GM08714 (cell line): ENCODE results near the gene RNF150.
"Not testable (repeated sequence)": the region's sequence is repeated elsewhere in the genome, so short reads cannot be mapped to it uniquely, and the experiment has no call there.

Experiments used
- H3K4me3 ChIP-seq: fragments of 200-500 bp; sonication (Bioruptor generic); 2 replicates; pipeline ENCODE4 v1.5.1; 2014; ENCODE audit warnings: mild to moderate bottlenecking, low read length, inconsistent platforms
- ZNF274 ChIP-seq: IDR thresholded peaks from 2 replicates; pipeline ENCODE4 v1.6.1; 2012; ENCODE audit warnings: mild to moderate bottlenecking, low read depth, low read length

The RNF150 gene

DNA sequence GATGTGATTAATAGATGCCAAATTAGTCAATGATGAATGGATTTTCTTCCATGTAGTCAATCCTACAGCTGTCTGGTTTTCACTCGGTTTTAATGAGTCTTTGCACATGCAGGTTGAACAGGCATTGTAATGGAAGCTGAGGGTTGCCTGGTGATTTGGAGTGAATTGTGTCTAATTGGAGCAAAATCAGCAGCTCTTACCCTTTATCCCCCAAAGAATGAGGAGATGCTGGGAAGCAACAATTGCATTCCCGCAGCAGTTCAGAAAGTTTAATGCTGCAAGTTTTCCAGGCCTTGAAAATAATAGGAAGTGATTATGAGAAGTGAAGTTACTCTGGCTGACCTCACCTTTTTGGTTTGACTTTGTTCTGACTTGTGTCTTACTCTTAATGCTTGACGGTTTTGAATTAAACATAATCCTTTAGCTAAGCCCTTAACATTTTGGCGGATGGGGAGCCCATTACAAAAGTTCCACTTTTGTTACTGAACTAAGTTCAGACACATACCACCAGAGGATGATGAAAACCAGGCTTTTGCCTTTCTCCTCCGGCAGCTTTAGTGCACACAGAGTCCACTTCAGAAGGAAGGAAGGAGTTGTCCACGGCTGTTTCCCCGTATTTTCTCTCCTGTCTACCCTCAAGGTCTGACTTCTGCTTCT, 298.3 kb downstream of the RNF150 start:
- TF ChIP-seq ZNF274, result no peak
- H3K4me3 ChIP-seq, result no peak overlapping the region

DNA sequence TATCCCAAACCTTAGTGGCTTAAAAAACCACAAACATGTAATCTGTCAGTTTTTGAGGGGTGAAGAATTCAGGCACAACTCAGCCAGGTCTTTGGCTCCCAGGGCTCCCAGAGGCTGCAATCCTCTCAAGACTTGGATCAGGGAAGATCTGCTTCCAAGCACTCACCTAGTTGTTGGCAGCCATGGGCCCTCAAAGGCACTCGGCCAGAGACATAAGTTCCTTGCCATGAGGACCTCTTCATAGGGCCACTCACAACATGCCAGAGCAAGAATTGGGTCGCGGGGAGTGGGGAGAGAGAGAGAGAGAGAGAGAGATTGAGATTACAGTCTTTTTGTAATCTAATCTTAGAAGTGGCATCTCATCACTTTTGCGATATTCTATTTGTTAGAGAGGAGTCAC, 300.0 kb downstream of the RNF150 start:
- H3K4me3 ChIP-seq, result no peak overlapping the region
- no peak for TF ChIP-seq ZNF274

DNA sequence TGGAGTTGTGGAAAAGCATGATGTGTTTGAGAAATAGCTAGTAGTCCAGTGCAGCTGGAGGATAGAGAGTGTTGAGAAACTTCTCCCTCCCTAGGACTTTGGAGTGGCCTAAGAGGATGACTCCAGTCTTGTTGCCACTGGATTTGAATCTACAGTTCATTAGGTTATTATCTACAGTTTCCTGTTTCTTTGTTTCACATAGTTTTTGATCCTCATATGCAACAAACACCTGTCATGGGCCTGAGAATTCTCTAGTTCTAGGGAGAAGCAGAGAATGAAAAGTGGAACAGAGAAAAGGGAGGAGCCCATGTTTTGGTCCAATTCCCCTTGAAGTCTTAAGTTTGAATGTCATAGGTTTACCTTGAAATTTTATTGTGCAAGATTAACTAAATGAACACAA, 303.4 kb downstream of the RNF150 start:
- no peak overlapping the region; the same call in 1 of the 2 replicates for H3K4me3 ChIP-seq
- no peak for TF ChIP-seq ZNF274

DNA sequence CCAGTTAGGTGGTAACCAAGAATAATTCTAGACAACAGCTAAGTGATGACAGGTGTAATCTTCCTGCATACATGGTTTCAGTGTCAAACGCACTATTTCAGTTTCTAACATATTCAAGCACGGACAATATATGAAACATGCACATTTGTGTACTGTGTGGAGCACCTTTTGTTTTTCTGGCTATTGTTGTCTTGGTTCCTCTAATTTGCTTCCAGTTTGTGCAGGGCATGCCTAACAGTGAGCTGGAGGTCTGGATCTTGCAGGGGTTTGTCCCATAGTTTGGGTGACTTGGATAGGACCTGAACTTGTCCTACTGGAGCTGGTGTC, 306.6 kb downstream of the RNF150 start:
- TF ChIP-seq ZNF274, result no peak
- no peak overlapping the region for H3K4me3 ChIP-seq

DNA sequence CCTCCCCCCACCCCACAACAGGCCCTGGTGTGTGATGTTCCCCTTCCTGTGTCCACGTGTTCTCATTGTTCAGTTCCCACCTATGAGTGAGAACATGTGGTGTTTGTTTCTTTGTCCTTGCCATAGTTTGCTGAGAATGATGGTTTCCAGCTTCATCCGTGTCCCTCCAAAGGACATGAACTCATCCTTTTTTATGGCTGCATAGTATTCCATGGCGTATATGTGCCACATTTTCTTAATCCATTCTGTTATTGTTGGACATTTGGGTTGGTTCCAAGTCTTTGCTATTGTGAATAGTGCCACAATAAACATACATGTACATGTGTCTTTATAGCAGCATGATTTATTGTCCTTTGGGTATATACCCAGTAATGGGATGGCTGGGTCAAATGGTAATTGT, 312.7 kb downstream of the RNF150 start:
- not testable (repeated sequence) for H3K4me3 ChIP-seq

DNA sequence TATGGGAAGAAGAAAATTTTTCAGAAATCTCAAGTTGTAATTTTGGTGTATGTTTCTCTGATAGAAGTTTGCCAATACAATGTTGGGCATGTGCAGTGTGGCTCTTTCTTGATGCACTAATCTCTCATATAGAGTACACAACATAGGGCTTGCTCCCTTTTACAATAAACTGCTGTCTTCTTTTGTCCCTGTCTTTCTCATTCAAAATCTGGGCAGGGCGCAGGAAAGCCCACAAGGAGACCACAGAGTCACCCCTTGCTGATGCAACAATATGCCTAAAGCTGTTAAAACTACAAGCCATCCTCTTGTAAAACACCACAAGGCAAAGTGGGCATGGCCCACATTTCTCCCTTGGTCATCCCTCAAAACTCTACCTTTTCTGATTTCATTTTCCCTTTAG, 313.7 kb downstream of the RNF150 start:
- H3K4me3 ChIP-seq, result no peak overlapping the region
- no peak for TF ChIP-seq ZNF274

DNA sequence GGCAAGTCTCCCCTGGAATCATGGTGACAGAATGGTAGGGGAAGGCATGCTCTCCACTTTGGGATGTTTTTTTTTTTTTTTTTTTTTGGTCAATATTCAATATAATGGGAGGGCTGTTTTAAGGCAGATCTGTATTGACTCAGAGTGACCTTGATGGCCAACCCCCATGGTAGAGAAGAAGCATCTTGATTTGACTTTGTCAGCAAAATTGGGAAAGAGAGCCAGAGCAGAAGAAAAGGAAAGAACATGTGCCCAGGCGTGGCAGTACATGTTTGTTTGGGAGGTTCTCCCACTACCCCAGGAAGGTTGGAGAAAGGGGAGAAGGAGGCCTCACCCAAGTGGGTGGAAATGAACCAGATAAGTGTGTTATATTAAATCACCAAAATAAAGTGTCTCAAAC, 314.8 kb downstream of the RNF150 start:
- TF ChIP-seq ZNF274, result no peak
- no peak overlapping the region for H3K4me3 ChIP-seq

DNA sequence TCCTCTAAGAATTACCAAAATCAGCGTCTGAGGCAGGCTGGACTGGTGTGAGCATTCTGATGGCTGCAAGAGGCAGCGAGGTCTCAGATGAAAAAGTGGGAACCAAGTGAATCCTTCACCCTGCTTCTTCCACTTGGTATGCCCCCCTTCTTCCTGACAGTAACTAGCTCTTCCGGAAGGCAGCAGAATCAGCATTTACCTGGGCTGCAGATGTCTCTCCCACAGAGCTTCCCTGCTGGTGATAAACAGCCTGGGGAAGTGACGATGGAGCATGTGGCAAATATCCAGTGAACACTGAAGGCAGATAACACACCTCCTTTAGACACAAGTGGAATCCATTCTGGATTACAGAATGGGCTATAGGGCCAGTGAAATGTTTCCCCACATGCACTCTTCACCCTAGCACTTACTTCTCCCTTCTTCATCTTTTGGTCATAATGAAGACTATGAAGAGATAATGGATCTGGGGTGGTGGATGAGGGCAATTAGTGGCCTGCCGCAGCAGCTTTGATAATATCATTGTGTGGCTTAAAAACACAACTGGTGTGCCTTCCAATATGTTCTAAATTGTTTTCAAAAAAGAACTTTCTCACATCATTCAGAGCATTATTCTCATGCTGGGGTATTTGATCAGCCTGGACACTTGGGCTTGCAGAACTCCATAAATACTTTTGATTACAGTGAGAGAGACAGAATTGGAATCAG, 316.3 kb downstream of the RNF150 start:
- TF ChIP-seq ZNF274, result no peak

DNA sequence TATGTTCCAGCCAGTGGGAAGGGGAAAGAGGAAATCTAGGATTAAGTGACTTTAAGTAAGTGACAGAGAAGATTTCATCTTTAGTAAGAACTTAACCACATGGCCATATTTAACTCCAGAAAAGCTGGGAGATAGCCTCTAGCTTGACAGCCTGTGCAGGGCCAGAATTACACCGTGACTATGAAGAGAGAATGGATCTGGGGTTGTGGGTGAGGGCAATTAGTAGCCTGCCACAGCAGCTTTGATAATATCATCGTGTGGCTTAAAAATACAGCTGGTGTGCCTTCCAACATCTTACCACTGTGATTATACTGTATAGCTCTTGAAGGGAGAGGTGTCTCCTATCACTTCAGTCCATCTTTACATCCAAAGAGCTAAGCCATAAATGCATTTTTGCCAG, 319.5 kb downstream of the RNF150 start:
- no peak overlapping the region for H3K4me3 ChIP-seq
- no peak for TF ChIP-seq ZNF274

More for the DNA sequence above, 316.3 kb downstream of the RNF150 start:
- no peak overlapping the region for H3K4me3 ChIP-seq

DNA sequence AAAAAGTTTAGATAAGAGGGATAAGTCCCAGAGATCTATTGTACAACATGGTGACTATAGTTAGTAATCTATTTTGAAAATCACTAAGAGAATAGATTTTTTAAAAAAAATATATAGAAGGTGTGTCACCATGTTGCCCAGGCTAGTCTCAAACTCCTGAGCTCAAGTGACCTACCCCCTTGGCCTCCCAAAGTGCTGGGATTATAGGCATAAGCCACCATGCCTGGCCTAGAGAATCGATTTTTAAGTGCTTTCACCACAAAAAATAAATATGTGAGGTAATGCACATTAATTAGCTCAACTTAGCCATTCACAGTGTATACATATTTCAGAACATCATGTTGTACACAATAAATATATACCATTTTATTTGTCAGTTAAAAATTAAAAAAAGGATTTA, 320.4 kb downstream of the RNF150 start:
- TF ChIP-seq ZNF274, result no peak
- no peak overlapping the region for H3K4me3 ChIP-seq

DNA sequence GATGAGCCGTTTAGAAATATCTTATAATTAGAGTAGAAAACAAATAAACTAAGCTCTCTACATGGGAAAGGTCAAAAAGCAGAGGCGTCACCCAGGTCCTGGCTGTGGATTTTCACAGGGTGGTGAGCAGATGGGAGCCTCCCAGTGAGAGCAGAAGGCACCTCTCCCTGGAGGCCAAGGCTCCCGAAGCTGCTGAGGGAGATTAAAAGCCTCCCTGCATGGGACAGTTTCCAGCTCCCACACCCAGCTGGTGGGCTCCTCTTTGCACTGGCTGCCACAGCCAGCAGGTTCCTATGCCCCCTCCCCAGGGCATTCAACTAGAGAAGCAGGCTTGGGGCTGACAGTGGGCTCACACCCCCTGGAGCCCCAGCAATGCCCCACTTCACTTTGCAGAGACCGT, 321.8 kb downstream of the RNF150 start:
- no peak overlapping the region for H3K4me3 ChIP-seq
- no peak for TF ChIP-seq ZNF274

DNA sequence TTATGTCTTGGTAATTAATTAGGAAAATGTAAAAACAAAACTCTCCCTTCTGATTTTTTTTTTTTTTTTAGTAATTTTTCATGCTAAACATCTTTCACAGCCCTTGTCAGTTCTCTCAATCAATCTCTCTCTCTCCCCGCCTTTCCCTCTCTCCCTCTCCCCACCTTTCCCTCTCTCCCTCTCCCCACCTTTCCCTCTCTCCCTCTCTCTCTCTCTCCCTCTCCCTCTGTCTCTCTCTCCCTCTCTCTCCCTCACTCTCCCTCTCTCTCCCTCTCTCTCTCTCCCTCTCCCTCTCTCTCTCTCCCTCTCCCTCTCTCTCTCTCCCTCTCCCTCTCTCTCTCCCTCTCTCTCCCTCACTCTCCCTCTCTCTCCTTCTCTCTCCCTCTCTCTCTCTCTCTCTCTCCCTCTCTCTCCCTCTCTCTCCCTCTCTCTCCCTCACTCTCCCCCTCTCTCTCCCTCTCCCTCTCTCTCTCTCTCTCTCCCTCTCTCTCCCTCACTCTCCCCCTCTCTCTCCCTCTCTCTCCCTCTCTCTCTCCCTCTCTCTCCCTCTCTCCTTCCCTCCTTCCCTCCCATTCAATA, 322.6 kb downstream of the RNF150 start:
- H3K4me3 ChIP-seq, result not testable (repeated sequence)
